NCI-H82 (cell line): ENCODE measurements around the gene OSBP.
A peak's percentile ranks its signal among the peaks of the same experiment; 100 is the strongest.
"Not testable (repeated sequence)": the region's sequence is repeated elsewhere in the genome, so short reads cannot be mapped to it uniquely, and the experiment has no call there.

Experiments
- DNase-seq: peaks from one replicate; lab custom pipeline; 2025; lab: John Stamatoyannopoulos, UW

The OSBP gene

GRCh38 chr11:59615637-59616395 lies at the start of gene OSBP:
TSS of gene OSBP (minus strand) at chr11:59615774. CDS start at chr11:59615664, 110 bp downstream.
- peak; percentile 99 for DNase-seq

- DNase-seq: no peak
These were observed 45.0 kb upstream of the OSBP start for GRCh38 chr11:59660621-59661020.

GRCh38 chr11:59659981-59660380 lies 44.4 kb upstream of the OSBP start:
- no peak for DNase-seq

GRCh38 chr11:59658036-59658435 lies 42.5 kb upstream of the OSBP start:
- no peak for DNase-seq

- DNase-seq: no peak
These were observed 39.3 kb upstream of the OSBP start for GRCh38 chr11:59654893-59655292.

GRCh38 chr11:59647245-59647980 lies 31.8 kb upstream of the OSBP start:
- DNase-seq: no peak

- no peak for DNase-seq
These were observed 29.0 kb upstream of the OSBP start for GRCh38 chr11:59644528-59644927.

- DNase-seq: no peak
These were observed 27.8 kb upstream of the OSBP start for GRCh38 chr11:59643390-59643789.

- no peak for DNase-seq
These were observed 25.6 kb upstream of the OSBP start for GRCh38 chr11:59641156-59641555.

- DNase-seq: no peak
These were observed 14.9 kb upstream of the OSBP start for GRCh38 chr11:59630493-59630892.

GRCh38 chr11:59629996-59630395 lies 14.4 kb upstream of the OSBP start:
- no peak for DNase-seq

GRCh38 chr11:59626969-59627368 lies 11.4 kb upstream of the OSBP start:
- not testable (repeated sequence) for DNase-seq

GRCh38 chr11:59625703-59626102 lies 10.1 kb upstream of the OSBP start:
- DNase-seq: no peak

GRCh38 chr11:59617876-59618275 lies 2.3 kb upstream of the OSBP start:
- DNase-seq: no peak

- no peak for DNase-seq
These were observed 915 bp upstream of the OSBP start for GRCh38 chr11:59616396-59616982.

GRCh38 chr11:59615120-59615636 lies 396 bp downstream of the OSBP start:
- peak; percentile 37 for DNase-seq

GRCh38 chr11:59614277-59615119 lies 1.1 kb downstream of the OSBP start:
- no peak for DNase-seq

- no peak for DNase-seq
These were observed 3.7 kb downstream of the OSBP start for GRCh38 chr11:59611570-59612565.

- DNase-seq: no peak
These were observed 5.3 kb downstream of the OSBP start for GRCh38 chr11:59610289-59610688.

- DNase-seq: no peak
These were observed 7.7 kb downstream of the OSBP start for GRCh38 chr11:59607703-59608454.
